NCI-H2227 (cell line): ENCODE data around the gene ASB2.

ENCODE experiments used
- DNase-seq: peaks from one replicate; lab custom pipeline; 2025; ENCODE audit not compliant: unreplicated experiment; lab: John Stamatoyannopoulos, UW

The ASB2 gene

GRCh38 chr14:94001501-94002396, 25.4 kb upstream of the ASB2 start:
- DNase-seq: peak; percentile 68

DNA sequence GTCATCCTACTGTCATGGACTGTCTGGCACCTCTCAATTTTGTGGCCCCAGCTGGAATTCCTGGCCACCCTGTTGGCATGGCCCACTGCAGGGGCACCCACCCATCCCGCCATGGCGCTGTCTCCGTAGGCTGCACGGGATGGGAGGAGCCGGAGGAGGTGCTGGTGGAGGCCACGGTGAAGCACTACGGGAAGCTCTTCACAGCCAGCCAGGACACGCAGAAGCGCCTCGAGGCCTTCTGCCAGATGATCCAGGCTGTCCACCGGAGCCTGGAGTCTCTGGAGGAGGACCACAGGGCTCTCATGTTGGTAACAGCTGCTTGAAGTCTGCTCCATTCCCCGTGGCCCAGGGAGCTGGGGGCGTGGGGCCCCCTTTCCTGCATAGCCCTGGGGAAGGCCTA, 24.6 kb upstream of the ASB2 start:
- no peak for DNase-seq

GRCh38 chr14:94000267-94000666, 23.9 kb upstream of the ASB2 start:
- no peak for DNase-seq

GRCh38 chr14:93999573-93999972, 23.2 kb upstream of the ASB2 start:
- DNase-seq: no peak

DNA sequence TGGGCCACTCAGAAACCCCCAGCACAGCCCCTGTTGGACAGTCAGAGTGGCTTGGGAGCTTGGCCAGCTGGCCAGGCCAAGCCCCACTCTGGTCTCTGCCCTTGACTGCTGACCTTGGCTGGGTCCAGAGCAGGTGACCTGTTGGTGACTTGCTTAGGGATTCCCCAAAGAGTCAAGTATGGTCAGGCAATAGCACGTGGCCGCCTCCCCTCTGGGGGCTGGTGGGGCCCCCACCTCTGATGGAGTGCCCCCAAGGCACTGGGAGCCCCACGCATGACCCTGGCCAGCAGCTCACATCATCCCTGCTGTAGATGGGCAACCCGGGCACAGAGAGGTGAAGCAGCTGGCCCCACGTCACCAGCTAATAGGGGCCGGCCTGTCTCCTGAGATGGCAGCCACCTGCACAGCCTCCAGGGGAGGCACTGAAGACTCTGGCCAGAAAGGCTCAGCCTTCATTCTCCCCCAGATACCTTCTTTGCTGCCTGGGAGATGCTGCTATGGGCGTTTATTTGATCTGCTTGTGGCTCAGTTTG, 22.6 kb upstream of the ASB2 start:
- DNase-seq: no peak

GRCh38 chr14:93997916-93998870, 21.8 kb upstream of the ASB2 start:
- DNase-seq: no peak

DNA sequence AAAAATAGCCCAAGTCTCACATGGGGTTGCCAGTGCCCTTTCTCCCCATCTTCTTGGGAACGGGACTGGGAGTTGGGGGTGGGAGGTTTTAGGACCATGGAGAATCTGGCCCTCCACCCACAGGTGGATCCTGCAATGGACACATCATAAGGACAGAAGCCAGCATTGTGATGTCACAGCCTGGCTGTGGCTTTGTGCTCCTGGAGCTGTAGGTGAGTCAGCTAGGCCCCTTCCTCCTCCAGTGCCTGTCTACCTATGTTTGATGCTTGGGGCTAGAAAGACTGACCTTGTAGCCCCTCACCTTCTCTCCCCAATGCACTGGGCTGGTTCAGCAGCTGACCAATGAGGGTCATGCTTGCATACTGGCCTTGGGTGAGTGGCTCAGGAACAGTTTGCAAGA, 20.7 kb upstream of the ASB2 start, which contains the start of gene CCDC197:
CCDC197 (plus strand) TSS at position 220 of the 400 bp plus-strand sequence. CDS start 831 bp downstream, outside the sequence.
- DNase-seq: no peak

DNA sequence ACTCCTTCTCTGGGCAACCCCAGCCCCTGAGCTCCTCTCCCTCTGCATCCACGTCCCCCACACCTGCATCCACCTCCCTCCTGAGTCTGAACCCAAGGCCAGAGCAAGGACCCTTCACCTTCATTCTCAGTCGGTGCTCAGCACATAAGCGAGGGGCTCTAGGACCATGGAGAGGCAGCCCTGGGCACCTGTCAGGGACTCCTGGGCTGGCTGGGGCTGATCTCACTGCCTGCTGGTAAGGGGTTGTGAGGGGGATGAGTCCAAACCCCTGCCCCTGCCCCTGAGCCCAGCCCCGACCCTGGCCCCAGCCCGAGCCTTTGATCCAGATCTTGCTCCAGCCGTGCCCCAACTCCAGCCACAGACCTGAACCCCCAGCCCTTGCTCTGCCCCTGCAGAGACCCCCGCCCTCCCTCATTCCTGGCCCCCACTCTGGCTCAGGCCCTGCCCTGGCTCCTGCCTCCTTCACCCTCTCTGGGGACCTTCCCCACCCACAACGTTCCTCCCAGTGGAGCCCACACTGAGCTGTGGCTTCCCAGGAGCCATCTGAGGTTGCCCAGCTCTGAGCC, 19.8 kb upstream of the ASB2 start:
- DNase-seq: no peak

DNA sequence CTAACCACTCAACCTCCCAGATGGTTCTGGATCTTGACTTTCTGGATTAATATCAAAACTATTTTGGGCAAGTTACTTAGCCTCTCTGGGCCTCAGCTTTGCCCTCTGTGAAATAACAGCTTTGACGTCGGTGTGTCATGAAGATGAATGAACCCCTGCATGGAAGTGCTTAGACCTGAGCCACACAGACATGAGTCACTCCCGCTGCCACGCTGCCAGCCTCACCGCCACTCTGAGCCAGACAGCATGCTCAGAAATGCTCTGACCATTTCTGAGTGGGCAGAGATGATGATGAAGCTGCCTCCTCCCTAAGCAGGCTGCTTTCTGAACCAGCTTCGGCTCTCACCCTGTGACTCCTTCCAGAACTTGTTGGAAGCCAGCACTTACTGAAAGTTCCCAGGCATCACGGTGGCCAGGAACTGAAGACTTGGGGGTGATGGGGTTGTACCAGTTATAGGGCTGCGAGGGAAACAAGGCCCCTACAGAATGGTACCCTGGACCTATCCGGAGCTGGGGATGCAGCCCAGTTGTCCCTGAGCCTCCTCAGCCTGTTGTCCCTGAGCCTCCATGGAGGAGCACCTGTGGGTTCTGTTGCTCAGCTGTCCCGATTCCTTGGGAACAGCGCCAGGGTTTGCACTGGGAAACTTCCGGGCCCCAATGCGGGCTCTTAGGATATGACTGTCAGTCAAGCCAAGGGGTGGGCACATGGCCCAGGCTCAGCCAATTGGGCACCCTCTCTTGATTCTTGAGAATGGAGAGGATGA, 18.7 kb upstream of the ASB2 start:
- DNase-seq: no peak

GRCh38 chr14:93993382-93993781, 17.0 kb upstream of the ASB2 start:
- DNase-seq: no peak

GRCh38 chr14:93991649-93992048, 15.3 kb upstream of the ASB2 start:
- no peak for DNase-seq

DNA sequence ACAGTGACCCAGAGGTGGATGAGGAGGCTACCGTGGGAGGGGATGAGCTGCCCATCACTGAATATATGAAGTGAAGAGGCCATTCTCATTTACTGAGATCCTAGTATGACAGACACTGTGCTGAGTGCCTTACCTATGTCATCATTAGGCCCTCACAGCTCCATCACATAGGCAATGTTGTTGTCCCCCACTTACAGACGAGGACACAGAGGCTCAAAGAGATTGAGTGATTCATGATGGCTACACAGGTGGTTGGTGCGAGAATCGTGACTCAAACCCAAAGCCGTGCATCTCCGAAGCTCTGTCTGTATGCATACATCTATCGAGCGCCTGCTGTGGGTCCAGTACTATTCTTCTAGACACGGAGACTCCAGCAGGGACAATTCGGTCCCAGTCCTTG, 14.8 kb upstream of the ASB2 start:
- DNase-seq: no peak

- DNase-seq: no peak
These were observed 13.6 kb upstream of the ASB2 start for GRCh38 chr14:93989939-93990338.

GRCh38 chr14:93987815-93988476, 11.6 kb upstream of the ASB2 start:
- DNase-seq: no peak

DNA sequence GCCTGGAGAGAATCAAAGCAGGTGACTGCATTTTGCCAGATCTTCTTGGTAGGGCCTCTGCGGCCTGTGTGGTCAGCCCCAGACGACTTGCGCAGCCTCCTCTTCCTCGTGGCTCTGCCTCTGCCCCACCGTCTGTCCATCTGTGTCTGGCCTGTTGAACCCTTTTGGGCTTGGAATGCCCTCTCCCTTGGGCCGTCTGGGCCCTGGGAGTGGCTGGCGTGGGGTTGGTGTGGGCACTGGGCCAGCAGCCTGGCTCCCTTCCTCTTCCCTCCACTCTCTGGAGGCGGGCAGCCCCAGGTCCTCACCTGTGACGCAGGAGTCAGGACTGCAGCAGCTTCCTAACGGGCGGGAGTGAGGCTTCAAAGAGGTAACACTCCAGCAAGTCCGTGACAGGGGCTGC, 11.0 kb upstream of the ASB2 start:
- no peak for DNase-seq

- DNase-seq: no peak
These were observed 10.6 kb upstream of the ASB2 start for GRCh38 chr14:93986955-93987354.

DNA sequence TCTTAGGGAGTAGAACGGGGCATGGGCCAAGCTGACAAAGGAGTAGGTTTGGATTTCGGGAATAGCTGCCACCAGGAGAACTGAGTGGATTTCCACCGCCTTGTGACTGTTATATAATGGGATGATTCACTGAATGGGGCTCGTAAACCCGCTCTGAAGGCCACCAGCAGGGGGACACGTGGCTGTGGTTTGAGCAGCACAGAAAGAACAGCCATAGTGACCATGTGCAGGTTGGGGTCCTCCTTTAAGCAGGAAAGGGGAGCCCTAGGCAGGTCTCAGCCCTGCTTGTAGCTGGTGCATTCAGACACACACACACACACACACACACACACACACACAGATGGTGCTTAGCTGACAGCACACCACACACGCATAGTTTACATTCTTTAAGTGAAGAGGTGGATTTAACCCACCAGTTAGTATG, 8.6 kb upstream of the ASB2 start:
- no peak for DNase-seq

DNA sequence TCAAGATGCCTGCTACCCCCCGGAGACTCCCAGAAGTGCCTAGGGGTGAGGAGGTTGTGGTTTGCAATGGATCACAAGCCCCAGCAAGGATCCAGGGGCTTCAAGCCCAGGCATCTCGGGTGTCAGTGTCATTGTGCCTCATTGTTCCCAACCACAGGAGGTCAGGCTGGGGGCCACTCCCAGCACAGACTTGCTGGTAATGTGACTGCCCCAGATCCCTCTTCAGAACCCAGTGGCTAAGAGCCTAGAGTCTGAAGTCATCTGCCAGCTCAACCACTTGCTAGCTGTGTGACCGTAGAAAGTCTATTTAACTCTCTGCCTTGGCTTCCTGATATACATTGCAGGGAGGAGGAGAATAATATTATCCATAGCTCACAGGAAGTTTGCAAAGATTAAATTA, 7.7 kb upstream of the ASB2 start:
- DNase-seq: no peak

DNA sequence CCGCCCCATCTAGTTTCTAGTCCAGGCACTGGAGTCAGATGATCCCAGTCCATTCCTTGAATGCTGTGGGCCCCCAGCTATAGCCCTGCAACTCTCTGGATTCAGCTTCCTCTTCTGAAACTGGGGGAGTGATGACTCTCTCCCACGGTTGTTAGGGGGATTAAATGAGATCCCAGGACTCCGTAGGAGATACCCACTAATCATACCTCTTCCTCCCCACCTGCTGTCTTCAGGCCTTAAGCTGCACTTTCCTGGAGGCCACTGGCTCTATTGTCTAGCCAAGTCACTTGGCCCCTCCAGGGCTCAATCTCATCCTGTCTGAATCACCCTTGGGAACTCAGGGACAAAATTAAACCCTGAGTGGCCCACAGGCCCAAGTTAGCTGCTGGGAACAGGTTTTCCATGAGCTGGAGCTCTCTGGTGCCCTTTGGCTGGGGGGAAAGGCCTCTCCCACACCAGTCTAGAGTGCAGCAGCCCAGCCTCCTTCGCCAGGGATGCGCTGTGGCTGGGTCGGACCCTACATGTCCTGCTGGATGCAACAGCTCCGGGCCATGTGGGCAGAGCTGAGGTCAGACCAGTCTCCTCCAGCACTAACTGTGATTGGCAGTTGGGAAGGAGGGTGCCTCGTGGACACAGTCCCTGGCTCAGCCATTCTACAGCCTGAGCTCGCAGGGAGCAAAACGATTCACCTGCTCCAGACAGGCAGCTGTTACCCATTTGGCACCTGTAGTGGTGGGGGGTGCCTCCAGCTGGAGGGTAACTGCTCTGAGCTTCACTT, 6.0 kb upstream of the ASB2 start:
- DNase-seq: no peak
